HG02610 (cell line): Measurements from ENCODE around the gene RCAN3.
"Not testable (repeated sequence)": the region's sequence is repeated elsewhere in the genome, so short reads cannot be mapped to it uniquely, and the experiment has no call there.

Experiments used
- ATAC-seq: cut with Tn5 transposase; IDR thresholded peaks from one replicate; pipeline ENCODE4 v1.9.1; 2021; ENCODE audit warnings: mild to moderate bottlenecking, moderate library complexity; ENCODE audit not compliant: unreplicated experiment

Gene RCAN3

GRCh38 chr1:24548070-24548469 lies 45.4 kb downstream of the RCAN3 start:
- ATAC-seq = no peak

DNA sequence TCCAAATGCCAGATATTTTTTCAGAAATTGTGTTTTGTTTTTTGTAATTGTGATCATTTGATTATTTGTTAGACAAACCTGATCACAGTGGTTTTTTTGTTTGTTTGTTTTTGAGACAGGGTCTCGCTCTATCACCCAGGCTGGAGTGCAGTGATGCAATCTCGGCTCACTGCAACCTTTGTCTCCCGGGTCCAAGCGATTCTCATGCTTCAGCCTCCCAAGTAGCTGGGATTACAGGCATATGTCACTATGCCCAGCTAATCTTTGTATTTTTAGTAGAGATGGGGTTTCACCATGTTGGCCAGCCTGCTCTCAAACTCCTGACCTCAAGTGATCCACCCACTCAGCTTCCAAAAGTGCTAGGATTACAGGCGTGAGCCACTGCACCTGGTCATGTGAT lies 46.6 kb downstream of the RCAN3 start:
- ATAC-seq = not testable (repeated sequence)

GRCh38 chr1:24551290-24551959 lies 48.8 kb downstream of the RCAN3 start:
- no peak for ATAC-seq

- no peak for ATAC-seq
Measured at GRCh38 chr1:24551960-24552571, 49.4 kb downstream of the RCAN3 start.

- ATAC-seq = no peak
Measured at GRCh38 chr1:24553931-24554330, 51.3 kb downstream of the RCAN3 start.

GRCh38 chr1:24554714-24555113 lies 52.1 kb downstream of the RCAN3 start:
- ATAC-seq = no peak

DNA sequence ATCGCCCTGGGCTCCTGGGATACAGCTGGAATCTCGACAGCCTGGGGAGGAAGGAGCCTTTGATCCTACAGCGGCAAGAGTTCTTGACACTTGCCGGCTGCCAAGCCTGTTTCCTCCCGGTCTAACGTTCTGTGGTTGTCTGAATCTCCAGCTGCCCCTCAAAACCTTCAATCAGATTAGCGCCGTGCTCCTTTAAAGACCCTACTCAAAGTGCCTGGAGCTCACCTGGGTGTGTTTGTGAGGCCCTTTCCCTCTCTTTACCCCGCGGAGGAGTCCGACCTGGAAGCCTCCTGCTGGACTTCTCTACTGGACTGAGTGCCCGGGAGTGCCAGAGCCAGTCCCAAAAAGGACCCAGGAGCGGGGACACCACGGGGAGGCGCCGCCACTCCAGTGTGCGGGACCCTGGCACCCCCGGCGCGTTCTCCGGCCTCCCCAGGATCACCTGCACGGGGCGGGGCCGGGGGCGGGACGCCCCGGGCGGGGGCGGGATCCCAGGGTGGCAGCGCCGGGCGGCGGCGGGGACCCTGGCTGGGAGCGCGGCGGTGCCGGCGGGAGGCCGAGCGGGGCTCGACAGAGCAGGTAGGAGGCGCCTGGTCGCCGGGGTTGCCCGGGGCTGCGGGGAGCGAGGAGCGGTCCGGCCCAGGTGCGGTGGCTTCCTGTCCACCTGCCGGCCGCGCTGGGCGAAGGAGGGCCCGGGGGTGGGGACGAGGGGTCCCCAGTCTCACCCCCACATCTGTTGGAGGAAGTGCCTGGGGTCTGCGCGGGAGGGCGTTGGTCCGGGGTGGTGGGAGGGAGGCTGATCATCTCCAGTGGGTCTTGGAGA lies 53.2 kb downstream of the RCAN3 start, which contains the start of gene NCMAP:
NCMAP (plus strand) TSS at position 497 of the 823 bp plus-strand sequence. CDS start 39,344 bp downstream, outside the sequence.
- ATAC-seq = no peak

- ATAC-seq = no peak
Measured at GRCh38 chr1:24556414-24556795, 53.8 kb downstream of the RCAN3 start.

DNA sequence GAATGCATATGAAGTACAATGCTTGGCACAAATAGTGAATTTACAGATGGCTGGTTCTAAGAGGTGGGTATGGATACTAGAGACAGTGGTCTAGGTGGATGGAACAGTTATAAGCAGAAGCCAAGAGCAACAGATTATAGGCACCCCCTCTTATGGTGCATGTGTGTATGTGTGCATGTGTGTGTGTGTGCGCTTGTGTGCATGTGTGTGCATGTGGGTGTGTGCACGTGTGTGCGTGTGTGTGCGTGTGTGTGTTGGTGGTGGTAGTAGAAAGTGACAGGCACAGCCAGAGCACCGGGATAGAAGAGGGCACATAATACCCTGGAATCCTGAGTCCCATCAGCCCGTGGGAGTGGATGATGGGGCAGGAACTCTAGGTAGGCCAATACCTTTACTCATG lies 54.6 kb downstream of the RCAN3 start:
- ATAC-seq = no peak

GRCh38 chr1:24557711-24558131 lies 55.1 kb downstream of the RCAN3 start:
- ATAC-seq = no peak

- ATAC-seq = no peak
Measured at GRCh38 chr1:24558455-24558854, 55.8 kb downstream of the RCAN3 start.

GRCh38 chr1:24558902-24559791 lies 56.5 kb downstream of the RCAN3 start:
- no peak for ATAC-seq

- no peak for ATAC-seq
Measured at GRCh38 chr1:24560361-24560760, 57.7 kb downstream of the RCAN3 start.

DNA sequence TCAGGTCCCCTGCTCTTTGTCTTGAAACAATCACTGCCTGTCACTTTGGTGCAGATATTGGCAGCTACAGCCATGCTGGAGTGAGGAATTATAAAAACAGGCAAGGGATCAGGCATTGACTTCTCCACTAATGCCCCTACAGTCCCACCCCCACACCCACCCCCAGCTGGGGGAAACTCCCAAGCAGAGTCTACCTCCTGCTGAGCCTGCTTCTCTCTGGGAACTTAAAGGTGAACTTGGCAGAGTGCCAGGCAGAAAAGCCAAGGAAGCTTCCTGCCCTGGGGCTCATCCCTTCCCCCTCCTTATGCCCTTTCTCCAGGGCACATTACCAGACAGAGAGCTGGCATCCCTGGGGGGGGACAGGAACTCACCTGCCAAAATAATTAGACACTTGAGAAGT lies 60.0 kb downstream of the RCAN3 start:
- no peak for ATAC-seq

GRCh38 chr1:24564695-24565094 lies 62.1 kb downstream of the RCAN3 start:
- ATAC-seq = no peak

DNA sequence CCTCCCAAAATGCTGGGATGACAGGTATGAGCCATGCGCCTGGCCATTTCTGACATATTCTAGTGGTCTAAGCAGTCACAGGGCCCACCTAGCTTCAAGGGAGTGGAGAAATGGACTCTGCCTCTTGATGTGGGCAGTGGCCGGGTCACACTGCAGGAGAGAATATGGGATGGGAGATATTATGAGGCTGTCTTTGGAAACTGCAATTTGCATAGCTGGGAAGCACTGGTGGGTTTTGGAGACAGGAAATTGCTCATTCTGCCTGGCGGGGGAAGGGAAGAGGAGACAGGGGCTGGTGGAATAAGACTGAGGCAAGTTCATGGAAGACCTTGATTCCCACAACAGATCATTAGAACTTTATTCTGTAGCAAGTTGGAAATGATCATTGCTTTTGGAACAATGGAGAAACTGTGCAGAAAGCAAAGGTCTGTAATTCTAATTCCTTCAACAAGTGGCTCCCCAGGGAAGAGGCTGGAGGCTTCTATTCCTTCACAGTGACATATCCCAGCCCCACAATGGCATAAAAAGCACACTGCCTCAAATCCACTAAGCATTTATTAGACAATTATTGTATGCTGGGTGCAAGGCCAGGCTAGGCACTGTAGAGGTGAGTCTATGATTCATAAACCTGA lies 63.7 kb downstream of the RCAN3 start:
- no peak for ATAC-seq

GRCh38 chr1:24567792-24568388 lies 65.3 kb downstream of the RCAN3 start:
- no peak for ATAC-seq

- no peak for ATAC-seq
Measured at GRCh38 chr1:24568475-24568874, 65.8 kb downstream of the RCAN3 start.

DNA sequence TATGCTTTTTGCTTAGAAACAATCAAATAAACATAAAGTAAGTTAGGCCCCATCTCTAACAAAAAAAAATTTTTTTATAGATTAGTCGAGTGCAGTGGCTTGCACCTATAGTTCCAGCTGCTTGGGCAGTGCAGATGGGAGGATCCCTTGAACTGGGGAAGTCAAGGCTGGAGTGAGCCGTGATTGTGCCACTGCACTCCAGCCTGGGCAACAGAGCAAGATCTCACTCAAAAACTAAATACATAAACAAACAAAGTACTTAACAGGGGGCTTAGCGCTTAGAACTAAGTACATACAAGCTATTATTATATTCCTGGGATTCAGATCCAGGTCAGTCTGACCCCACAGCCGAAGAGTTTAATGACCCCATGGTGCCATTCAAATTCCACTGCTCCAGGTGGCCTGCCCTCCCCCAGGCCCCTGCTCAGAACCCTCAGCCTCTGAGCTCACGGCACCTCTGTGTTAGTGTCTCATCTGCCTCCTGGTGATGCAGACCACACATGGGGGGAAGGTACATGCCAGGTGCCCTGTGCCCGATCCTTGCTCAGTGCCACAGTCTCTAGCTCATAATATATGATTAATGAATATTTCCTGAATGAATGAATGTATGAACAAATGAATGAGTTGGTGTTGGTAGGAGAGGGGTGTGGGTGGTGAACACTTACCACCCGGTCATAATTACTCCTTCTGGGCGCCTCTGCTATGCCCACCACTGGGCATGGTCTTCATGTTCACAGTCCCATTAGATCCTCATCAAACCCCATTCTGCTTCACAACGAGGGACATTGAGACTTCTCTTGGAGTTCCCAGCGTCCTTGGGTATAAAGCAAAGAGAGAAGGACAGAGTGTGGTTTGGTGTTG lies 67.9 kb downstream of the RCAN3 start:
- ATAC-seq = no peak
